CD4-positive, alpha-beta T cell treated with Interleukin-6 at 100 ng/mL for 8 hours (primary cell): ENCODE measurements around the gene MON1A.

Experiments used
- DNase-seq: peaks from one replicate; pipeline ENCODE4 v3.0.0-alpha.2; 2020; ENCODE audit warnings: mixed read lengths, low spot score

MON1A gene

DNA sequence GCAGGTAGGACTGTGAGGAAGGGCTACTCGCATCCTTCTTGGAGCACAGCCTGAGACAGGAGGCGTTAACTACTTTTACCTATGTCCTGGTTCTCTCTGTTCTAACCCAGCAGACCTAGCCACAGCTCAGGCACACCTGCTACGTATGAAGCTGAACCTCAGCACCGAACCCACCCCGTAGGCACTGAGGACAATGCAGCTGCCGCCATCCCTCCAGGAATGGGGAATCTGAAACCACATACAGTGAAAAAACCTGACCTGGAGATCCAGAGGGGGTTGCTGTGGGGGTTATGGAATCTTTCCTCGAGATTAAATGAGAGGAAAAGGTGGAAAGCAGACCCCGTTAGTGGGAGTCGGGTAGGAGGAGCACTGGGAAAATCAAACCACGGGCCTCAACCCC, 40.3 kb downstream of the MON1A start:
- DNase-seq, result no peak

DNA sequence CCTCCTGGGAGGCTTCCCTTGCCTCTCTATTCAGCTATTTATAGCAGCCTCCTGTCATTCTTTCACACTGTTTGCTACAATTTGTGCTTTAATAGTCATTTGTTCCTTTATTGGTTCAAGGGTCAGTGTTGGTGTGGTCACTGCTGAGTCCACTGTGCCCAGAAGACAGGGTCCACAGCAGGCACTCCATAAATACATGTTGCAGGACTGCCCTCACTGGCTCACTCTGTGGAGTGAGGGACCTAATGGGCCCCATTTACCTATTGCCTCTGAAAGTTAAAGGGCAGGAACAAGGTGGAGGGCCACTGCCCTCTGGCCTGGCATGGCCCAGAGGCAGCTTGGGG, 42.7 kb downstream of the MON1A start:
- DNase-seq, result no peak

DNA sequence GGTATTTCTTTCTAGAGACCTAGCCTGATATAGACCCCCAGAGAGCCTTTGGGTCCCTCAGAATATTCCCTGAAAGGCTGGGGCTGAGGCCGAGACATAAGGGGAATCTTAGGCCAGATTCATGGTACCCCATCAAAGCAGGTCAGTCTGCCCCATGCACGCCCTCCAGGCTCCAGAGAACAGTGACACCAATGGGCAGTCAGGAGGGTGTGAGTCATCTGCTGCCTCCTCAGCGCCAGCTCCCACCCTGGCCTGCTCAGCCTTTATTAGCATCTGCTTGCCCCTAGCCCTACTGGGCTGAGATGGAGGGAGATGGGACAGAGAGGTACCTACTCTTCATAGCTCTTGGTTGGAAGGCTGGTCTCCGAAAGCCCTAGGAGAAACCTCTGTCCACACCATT, 45.6 kb downstream of the MON1A start:
- no peak for DNase-seq

DNA sequence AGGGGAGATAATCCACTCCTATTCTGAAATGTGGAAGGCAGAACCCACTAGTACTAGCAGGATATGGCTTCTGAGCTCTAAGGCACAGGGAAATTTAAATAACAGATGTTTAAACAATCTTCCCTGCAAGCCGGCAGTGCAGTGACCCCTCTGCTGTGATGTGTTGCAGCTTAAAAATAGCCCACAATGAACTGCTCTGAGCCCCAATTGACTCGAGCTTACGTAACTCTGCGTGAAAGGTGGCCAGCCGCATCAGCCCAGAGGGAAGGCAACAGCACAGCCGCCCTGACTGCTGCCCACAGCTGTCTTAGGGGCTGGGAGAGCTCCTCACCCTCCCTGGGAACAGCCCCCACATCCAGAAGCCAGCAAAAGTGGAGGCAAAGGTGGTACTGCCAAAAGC, 47.4 kb downstream of the MON1A start:
- DNase-seq, result no peak

DNA sequence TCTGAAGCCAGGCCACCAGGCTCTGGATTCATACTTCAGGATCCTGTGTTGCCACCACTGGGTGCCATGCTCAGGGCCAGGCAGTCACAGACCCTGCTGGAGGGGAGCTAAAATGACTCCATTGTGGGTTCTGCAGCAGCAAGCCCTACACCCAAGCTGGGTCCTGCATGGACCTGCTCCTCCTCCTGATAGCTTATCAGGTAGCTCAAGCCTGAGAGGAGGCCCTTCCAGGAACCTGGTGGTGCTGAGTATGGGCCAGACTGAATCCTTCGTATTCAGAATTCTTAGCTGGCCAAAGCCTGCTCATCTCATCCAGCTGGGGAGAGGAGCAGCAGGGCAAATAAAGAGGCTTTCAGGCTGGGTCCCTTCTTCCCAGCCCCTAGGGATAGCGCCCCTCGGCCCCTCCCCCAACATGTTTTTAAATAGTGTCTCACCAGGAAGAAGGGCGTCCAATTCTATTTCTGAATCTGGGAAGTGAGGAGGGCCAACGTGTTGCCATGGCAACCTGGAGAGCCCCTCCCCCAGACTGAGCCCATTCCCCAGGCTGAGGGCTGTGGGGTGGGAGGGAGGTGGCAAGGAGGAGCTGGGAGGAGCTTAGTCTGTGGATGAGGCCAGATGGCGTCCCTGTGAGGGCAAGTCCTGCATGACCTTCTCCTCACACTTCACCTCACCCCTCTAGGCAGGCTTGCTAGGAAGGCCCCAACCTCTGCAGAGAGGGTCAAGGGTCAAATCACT, 48.9 kb downstream of the MON1A start:
- DNase-seq, result no peak

DNA sequence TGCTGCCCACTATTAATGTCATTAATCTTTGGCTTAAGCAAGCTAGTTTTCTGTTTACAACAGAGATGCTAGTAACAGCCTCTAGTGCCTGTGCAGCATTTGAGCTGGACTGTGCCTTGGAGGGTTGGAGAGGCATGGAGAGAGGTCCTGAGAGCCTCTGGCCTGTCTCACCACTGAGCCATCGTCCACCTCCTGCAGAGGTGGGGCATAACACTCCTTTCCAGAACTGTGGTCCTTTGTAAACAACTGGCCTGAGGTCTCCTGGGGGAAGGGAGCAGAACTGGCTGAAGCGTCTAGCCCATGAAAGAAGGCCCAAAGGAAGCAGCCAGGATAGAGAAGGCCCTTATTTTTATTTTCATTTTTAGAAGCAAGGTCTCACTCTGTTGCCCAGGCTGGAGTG, 49.9 kb downstream of the MON1A start:
- DNase-seq, result no peak

DNA sequence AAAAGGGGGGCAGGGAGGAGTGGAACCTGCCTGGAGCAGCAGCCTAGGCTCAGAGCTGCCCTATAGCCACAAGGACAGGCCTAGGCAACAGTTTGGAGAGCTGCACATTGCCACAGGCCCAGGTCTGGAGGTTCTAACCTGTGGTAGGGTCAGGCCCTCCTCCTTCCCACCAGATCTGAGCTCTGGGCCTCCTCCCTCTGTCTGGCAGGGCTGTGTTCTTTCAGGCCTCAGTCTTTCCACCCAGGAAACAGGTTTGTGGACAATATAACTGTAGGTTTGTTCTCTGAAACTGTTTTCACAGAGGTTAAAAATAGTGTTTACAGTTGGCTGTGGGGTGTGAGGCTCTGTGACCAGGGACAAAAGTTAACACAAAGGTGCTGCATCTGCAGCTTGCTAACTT, 50.9 kb downstream of the MON1A start:
- no peak for DNase-seq

DNA sequence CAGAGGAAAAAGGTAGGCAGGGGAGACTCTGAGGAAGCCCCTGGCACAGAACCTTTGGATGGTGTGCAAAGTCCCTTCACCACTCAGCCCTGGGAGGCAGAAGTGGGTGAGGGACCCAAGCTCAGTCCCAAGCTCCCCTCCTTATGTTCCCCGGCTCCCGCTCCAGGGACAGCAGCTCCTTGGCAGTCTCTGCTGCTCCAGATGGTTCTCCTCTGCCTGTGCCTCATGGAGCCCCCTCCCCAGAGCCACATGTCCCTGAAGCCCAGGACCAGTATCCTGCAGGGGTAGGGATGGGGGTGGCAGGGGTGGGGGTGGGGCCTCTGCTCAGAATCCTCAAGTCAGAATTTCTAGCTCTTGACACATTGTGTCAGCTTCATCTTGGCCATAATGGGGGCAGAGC, 51.9 kb downstream of the MON1A start:
- DNase-seq, result no peak

DNA sequence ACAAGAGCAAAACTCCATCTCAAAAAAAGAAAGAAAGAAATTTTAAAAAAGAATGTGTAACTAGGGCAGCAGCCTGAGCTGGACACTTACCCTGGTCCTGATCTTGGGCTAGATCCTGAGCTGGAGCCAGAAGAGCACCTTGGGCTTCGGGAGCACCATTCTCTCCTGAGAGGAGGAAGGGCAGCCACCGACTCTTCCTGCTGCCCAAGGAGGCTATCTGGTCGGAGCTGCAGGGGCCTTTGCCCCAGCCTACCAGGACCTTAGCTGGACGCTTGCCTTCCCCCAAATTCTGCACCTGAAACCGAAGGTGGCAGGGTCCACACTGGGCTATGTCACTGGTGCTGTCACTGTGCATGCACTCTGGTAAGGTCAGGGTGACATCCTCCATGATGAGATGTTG, 53.0 kb downstream of the MON1A start:
- no peak for DNase-seq

DNA sequence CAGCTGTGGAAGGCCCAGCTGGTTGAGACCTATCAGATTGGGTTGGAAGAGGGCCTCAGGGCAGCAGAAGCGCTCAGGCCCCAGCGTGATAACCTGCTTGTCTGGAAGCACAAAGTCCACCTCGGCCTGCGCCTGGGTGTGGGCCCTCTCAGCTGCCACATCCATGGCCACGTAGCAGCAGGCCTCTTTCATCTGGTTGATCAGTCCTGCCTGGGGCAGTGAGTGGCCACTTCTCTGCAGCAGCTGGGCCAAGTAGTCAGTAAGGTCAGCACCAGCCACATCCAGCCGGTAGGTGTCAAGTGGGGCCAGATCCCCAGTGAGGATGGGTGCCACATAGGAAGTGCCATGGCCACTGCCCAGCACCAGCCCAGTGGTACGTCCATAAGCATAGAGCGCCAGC, 56.0 kb downstream of the MON1A start:
- DNase-seq, result no peak

DNA sequence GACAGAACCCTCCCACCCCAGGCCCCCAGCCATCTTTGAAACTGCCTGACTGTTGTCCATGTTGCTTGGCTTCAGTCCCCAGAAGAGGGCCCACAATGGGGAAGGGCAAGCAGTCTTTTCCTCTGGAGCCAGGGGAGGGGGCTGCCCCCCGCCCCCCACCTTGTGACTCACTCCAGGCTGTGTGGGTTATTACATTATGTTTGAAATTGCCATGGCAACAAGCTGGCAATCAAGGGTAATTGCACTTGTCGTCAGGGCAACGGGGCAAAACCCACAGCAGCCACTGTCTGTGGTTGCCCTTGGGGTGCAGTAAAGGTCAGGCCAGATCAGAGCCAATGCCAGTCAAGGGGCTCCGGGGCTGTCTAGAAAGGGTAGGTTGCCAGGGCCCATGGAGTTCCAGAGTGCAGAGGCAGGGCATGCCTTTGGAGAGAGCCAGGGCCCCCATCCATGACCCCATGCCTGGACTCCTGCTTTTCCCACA, 56.8 kb downstream of the MON1A start:
- no peak for DNase-seq

DNA sequence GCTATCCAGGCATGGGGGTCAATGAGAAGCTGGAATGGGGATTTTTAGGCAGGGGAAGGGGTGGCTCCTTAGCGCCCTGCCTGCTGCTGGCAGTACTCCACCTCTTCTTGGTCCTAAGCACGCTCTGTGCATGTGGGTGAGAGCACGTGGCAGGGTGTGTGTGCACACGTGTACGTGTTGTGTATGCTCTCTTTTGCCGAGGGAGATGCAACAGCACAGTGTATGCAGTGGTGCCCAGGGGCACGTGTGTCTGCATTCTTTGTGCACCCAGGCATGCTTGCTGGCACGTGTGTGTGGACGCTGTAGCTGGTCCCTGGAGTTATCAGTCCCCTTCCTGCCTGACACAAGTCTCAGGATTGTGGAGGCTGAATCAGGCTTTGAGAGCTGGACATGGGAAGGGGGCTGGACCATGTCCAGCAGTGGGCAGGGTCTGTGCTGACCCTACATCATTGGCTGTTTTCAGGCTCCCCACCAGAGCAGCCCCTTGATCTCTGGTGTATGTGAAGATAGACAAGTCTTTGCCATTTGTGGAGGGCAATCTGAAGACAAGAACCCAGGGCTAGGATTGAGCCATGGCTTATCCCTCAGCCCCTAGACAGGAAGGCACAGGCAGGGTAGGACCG, 58.0 kb downstream of the MON1A start:
- no peak for DNase-seq

DNA sequence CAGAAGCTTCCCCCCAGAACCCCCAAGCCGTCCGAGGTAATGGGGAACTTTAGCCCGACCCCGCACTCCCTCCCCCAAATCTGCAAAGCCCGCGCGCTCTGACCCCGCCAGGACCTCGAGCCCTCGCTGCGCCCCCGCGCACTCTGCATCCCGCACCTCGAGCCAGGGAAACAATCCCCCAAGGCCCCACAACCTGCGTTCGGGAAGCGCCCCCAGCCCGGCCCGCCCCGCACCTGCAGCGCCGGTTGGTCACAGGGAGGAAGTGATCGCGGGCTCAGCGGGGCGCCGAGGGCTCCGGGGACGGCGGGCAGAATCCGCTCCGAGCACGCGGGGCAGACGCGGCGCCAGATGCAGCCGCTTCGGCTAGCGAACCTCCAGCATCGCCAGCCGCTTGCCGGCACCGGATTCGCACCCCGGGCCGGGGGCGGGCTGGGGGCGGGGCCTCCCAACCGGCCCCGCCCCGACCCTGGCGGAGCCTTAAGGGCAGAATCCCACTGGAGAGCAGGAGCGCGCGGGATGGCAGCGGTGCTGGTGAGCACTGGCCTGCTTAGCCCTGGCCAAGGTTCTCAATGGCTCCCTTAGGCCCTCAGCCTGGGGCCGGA, 60.0 kb downstream of the MON1A start, which contains the start of gene CAMKV:
TSS of gene CAMKV (minus strand) at position 382 of the 602 bp plus-strand sequence. CDS start 7,518 bp downstream, outside the sequence.
- DNase-seq, result peak; percentile 15

DNA sequence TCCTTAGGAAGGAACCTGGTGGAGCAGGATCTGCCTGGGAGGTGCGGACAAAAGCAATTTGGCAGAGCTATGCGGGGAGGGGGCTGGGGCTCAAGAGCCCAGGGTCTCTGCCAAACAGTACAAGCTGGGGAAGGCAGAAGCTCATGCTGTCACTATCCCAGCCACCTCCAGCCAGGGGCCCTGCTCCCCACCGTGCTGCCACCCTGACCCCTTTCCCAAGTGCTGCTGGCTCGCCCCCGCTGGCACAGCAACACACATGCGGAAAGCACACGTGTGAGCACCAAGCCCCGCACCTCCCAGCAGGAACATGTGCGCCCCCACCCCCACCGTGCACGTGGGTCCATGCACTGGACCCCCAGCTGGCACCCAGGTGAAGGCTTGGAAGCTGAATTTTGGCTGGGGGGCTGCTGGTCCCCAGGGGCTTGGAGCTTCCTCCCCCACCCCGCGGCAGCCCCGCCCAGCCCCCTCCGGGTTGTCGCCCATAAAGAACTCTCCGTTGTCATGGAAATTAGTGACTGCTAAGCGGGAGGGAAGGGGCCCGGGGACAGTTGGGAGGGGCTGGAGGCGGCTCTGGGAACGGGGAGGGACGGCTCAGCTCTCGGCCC, 60.6 kb downstream of the MON1A start:
- DNase-seq, result no peak

DNA sequence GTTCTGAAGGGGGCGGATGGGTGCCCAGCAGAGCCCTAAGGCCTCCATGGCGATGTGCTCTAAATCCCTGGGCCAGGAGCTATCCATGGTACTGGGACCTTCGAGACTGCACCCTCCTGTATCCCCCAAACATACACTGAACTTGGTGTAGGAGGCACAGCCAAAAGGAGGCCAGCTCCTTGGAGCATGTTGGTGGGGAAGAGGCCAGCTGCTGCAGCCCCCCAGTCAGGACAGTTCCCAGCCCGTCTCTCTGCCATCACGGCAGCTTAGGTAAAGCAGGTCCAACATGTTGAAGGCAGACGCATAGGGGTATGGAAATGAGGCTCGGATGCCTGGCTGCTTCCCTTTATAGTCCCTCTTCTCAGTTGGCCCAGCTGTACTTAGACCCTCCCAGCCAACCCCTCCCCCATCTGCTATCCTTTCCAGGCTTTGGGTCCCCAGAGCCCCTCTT, 61.7 kb downstream of the MON1A start:
- DNase-seq, result no peak

DNA sequence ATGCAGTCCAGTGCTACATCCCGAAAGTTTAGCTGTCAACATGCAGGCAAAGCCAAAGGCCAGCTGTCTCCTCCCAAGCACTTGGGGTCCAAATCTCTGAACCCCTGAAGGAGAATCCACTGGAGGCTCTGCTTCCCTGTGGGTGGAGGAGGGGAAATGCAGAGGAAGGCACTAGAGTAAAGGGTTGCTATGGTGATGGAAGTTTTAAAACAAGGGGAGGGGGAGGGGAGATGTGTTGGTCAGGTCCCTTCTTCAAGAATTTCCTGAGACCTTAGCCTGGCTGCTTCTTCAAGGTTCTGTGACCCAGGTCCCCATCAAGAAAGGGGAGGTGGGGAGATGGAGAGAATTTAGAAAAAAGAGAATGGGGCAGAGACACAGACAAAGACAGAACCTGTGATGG, 62.2 kb downstream of the MON1A start:
- no peak for DNase-seq

DNA sequence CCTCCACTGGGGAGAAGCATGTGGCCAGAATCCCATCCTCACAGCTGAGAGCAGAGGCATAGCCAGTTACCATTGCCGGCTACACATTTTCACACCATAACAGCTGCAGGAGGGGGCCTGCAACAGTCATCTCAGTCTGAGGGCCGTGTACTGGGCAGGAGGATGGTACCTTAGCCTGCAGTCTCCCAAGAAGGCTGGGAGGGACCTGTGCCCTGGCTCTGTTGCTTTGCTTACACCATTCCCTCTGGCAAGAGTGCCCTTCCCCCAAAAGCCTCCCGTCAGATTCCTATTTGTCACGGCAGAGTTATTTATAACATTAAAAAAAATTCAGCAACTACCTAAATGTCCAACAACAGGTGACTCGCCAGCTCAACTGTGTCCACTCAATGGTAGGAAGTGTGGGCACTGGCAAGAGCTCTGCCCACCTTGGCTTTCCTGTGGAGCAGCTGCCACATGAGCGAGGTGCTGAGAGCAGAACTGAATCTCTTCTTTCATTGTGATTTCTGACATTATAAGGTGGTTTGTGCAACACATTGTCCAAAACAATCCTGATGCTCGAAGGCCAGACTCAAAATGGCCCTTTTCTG, 64.3 kb downstream of the MON1A start:
- DNase-seq, result no peak

DNA sequence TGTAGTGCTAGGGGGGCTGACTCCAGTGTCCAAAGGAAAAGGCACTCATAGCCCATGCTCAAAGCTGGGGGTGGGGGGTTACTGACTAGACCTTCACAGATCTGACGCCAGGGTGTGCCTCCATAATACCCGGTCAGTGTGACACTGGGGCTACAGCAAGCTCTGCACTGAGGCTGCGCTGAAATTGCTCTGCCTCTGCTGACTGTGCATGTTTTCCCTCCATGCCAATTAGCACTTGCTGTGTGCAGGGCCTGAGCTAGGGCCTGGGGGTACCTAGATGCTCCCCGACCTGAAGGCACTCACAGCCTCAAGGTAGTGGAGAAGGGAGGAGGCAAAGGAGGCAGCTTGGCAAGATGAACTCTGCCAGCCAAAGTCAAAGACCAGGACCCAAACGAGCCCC, 65.1 kb downstream of the MON1A start:
- no peak for DNase-seq

DNA sequence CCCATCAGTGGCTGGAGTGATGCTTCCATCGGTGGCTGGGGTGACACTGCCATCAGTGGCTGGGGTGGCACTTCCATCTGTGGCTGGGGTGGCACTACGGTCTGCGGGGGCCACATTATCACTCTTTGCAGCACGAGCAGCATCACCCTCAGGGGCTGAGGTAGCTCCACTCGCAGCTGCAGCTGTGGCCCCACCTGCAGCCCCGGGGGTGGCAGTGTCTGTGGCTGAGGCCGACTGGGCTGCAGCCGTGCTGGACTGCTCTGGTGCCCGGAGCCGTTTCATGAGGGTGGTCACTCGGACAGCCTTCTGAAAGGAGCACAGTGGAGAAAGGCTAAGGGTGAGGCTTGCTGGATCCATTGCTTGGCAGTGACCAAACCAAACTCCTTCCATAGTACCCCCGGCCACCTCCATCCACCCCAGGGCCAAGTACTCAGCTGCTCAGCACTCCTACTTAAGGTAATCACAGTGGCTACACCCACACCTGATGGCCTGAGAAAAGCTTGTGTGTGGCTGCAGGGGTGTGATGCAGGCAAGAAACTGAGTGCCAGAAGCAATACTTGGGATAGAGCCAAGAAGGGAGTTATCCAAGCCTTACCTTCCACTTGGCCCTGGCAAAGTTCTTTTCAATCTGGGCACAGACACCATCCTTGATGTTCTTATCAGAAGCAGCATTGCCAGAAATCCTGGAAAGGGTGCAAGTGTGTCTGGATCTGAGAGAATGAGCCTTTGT, 69.9 kb downstream of the MON1A start:
- no peak for DNase-seq
